Measurements from ENCODE around the gene CENPT.

- TF ChIP-seq POLR2AphosphoS5 (IDR thresholded peaks at IDR 0.05; ENCODE audit: low read depth, low read length) (no peak), SUZ12 (IDR thresholded peaks at IDR 0.05; ENCODE audit: low read length) (no peak), CTCF (IDR thresholded peaks at IDR 0.05; ENCODE audit: control extremely low read depth in 1 of 3, insufficient read depth in 1 of 3, low read depth in 1 of 3, low read length in 3 of 3) (no peak), RAD21 (IDR thresholded peaks at IDR 0.05 in 1 of 2, conservative IDR thresholded peaks at IDR 0.05 in 1 of 2; ENCODE audit: low read depth in 2 of 2, low read length in 2 of 2) (no peak), EP300 (IDR thresholded peaks at IDR 0.05; ENCODE audit: borderline replicate concordance in 1 of 2, low read depth in 2 of 2, low read length in 2 of 2) (no peak), YY1 (IDR thresholded peaks at IDR 0.05; ENCODE audit: low read depth, low read length) (no peak), USF2 (IDR thresholded peaks at IDR 0.05; ENCODE audit: low read length) (no peak), RXRA (IDR thresholded peaks at IDR 0.05; ENCODE audit: insufficient read depth, low read depth, low read length) (no peak), ZNF274 (IDR thresholded peaks at IDR 0.05; ENCODE audit: borderline replicate concordance, extremely low read depth, low read length) (no peak), EZH2 (IDR thresholded peaks at IDR 0.05; ENCODE audit: low read depth, low read length, severe bottlenecking) (no peak)
Measured at GRCh38 chr16:67888331-67888730, 40.8 kb upstream of the CENPT start.
